Stimulated activated CD8-positive, alpha-beta memory T cell treated with anti-CD3 and anti-CD28 coated beads, Interleukin-12 subunit alpha, Interleukin-12 subunit beta, amount 100 ng/mL, for 4 hours (primary cell): ENCODE measurements around the gene RPS6KA3.
"Not testable (repeated sequence)": the region's sequence is repeated elsewhere in the genome, so short reads cannot be mapped to it uniquely, and the experiment has no call there.

Source experiments
- DNase-seq: peaks from one replicate; pipeline ENCODE4 v3.0.0-alpha.2; 2020; ENCODE audit warnings: low read depth

Gene RPS6KA3

GRCh38 chrX:20265221-20265725 lies 1.4 kb downstream of the RPS6KA3 start:
- DNase-seq = peak; percentile 59

- no peak for DNase-seq
Observed at GRCh38 chrX:20263474-20263873, 3.2 kb downstream of the RPS6KA3 start.

- no peak for DNase-seq
Observed at GRCh38 chrX:20260885-20261284, 5.8 kb downstream of the RPS6KA3 start.

- no peak for DNase-seq
Observed at GRCh38 chrX:20254712-20255299, 11.9 kb downstream of the RPS6KA3 start.

GRCh38 chrX:20253232-20253543 lies 13.5 kb downstream of the RPS6KA3 start:
- DNase-seq = no peak

GRCh38 chrX:20252381-20253231 lies 14.1 kb downstream of the RPS6KA3 start:
- peak; percentile 42 for DNase-seq

- DNase-seq = no peak
Observed at GRCh38 chrX:20251691-20252090, 15.0 kb downstream of the RPS6KA3 start.

- DNase-seq = not testable (repeated sequence)
Observed at GRCh38 chrX:20250146-20250545, 16.6 kb downstream of the RPS6KA3 start.

GRCh38 chrX:20248592-20249192 lies 18.0 kb downstream of the RPS6KA3 start:
- no peak for DNase-seq

- DNase-seq = no peak
Observed at GRCh38 chrX:20244931-20245330, 21.8 kb downstream of the RPS6KA3 start.

GRCh38 chrX:20240201-20240600 lies 26.5 kb downstream of the RPS6KA3 start:
- no peak for DNase-seq

GRCh38 chrX:20237864-20238263 lies 28.8 kb downstream of the RPS6KA3 start:
- no peak for DNase-seq

GRCh38 chrX:20235755-20236154 lies 31.0 kb downstream of the RPS6KA3 start:
- DNase-seq = no peak

GRCh38 chrX:20233336-20233735 lies 33.4 kb downstream of the RPS6KA3 start:
- DNase-seq = no peak

GRCh38 chrX:20231598-20231997 lies 35.1 kb downstream of the RPS6KA3 start:
- no peak for DNase-seq

GRCh38 chrX:20230406-20230805 lies 36.3 kb downstream of the RPS6KA3 start:
- no peak for DNase-seq

GRCh38 chrX:20229155-20229554 lies 37.6 kb downstream of the RPS6KA3 start:
- no peak for DNase-seq

GRCh38 chrX:20228245-20228644 lies 38.5 kb downstream of the RPS6KA3 start:
- no peak for DNase-seq

GRCh38 chrX:20227116-20227515 lies 39.6 kb downstream of the RPS6KA3 start:
- no peak for DNase-seq

GRCh38 chrX:20225488-20225833 lies 41.2 kb downstream of the RPS6KA3 start:
- no peak for DNase-seq

GRCh38 chrX:20224814-20225487 lies 41.8 kb downstream of the RPS6KA3 start:
- no peak for DNase-seq

- no peak for DNase-seq
Observed at GRCh38 chrX:20221902-20222301, 44.8 kb downstream of the RPS6KA3 start.
